Uterus (tissue), 2 donors: Measurements from ENCODE around the gene ADNP.

Experiments
- CTCF ChIP-seq, 4 experiments: fragments of 200-600 bp in 2 of 4; fragments of 450-650 bp in 2 of 4; sonication (generic) in 2 of 4; IDR thresholded peaks; one replicate each; pipeline ENCODE4 v1.5.1; 2016 to 2019; ENCODE audit warnings: antibody characterized with exemption in 4 of 4, mild to moderate bottlenecking in 2 of 4, moderate library complexity in 1 of 4
- POLR2A ChIP-seq, 2 donors: fragments of 450-650 bp; IDR thresholded peaks; one replicate each; pipeline ENCODE4 v1.6.1; 2016; ENCODE audit warnings: antibody characterized with exemption in 2 of 2, mild to moderate bottlenecking in 1 of 2, moderate library complexity in 1 of 2

GRCh38 chr20:50872560-50873425 lies 58.4 kb downstream of the ADNP start:
- TF ChIP-seq CTCF (IDR thresholded peaks at IDR 0.05), result no peak
- TF ChIP-seq POLR2A (IDR thresholded peaks at IDR 0.05), result no peak
